BLaER1 (cell line): ENCODE data around the gene ARL5C.

ENCODE experiments used
- H3K27ac ChIP-seq: shearing (Covaris generic); formaldehyde crosslinking; 2 replicates; pipeline ENCODE4 v1.8.1; 2022
- H3K27me3 ChIP-seq: shearing (Covaris generic); formaldehyde crosslinking; 2 replicates; pipeline ENCODE4 v1.8.1; 2022
- H3K36me3 ChIP-seq: shearing (Covaris generic); formaldehyde crosslinking; 2 replicates; pipeline ENCODE4 v1.8.1; 2022
- H3K4me1 ChIP-seq: shearing (Covaris generic); formaldehyde crosslinking; 2 replicates; pipeline ENCODE4 v1.8.1; 2022
- H3K4me2 ChIP-seq: shearing (Covaris generic); formaldehyde crosslinking; 2 replicates; pipeline ENCODE4 v1.8.1; 2022
- H3K4me3 ChIP-seq: shearing (Covaris generic); formaldehyde crosslinking; 2 replicates; pipeline ENCODE4 v1.8.1; 2022
- H3K9ac ChIP-seq: shearing (Covaris generic); formaldehyde crosslinking; 2 replicates; pipeline ENCODE4 v1.8.1; 2022
- H3K9me3 ChIP-seq: shearing (Covaris generic); formaldehyde crosslinking; 2 replicates; pipeline ENCODE4 v1.8.1; 2022
- H4K20me1 ChIP-seq: shearing (Covaris generic); formaldehyde crosslinking; 2 replicates; pipeline ENCODE4 v1.8.1; 2022
- Cebpa-rat ChIP-seq: shearing (Covaris generic); IDR thresholded peaks from 2 replicates; pipeline ENCODE4 v1.8.1; 2022

ARL5C gene

GRCh38 chr17:39204245-39204644 is 38.3 kb upstream of the ARL5C start:
- Histone ChIP-seq H3K27me3 (no peaks in the 10 kb centered on the region), H3K36me3 (peaks cover 54% of the 10 kb centered on the region), H3K4me3 (no peak overlapping the region), H3K27ac (no peak overlapping the region), H3K4me1 (peaks cover 71% of the 10 kb centered on the region), H3K9me3 (no peaks in the 10 kb centered on the region), H3K9ac (peak overlapping the region; percentile 38; the same call in 1 of the 2 replicates), H4K20me1 (peaks cover 50% of the 10 kb centered on the region), H3K4me2 (no peak overlapping the region)
- no peak for TF ChIP-seq Cebpa-rat

- Histone ChIP-seq H3K9ac (peak overlapping the region; percentile 99), H3K9me3 (no peaks in the 10 kb centered on the region), H3K27ac (peak overlapping the region; percentile 100), H3K36me3 (peaks cover 50% of the 10 kb centered on the region), H3K27me3 (no peaks in the 10 kb centered on the region), H3K4me3 (peak overlapping the region; percentile 94), H3K4me1 (peaks cover 60% of the 10 kb centered on the region), H4K20me1 (peaks cover 48% of the 10 kb centered on the region), H3K4me2 (peak overlapping the region; percentile 98)
- TF ChIP-seq Cebpa-rat: no peak
Observed at GRCh38 chr17:39200957-39201510, 35.1 kb upstream of the ARL5C start.

GRCh38 chr17:39200070-39200879 is 34.3 kb upstream of the ARL5C start, which contains the start of gene RPL19:
RPL19 (plus strand) TSS chr17:39200283; CDS start chr17:39200345, 62 bp downstream.
- H4K20me1 ChIP-seq: peaks cover 56% of the 10 kb centered on the region
- H3K27ac ChIP-seq: peak within 1 kb of the TSS; percentile 100
- H3K4me1 ChIP-seq: peaks cover 67% of the 10 kb centered on the region
- peak within 1 kb of the TSS; percentile 94 for H3K4me3 ChIP-seq
- TF ChIP-seq Cebpa-rat: no peak
- no peaks in the 10 kb centered on the region for H3K9me3 ChIP-seq
- peak within 1 kb of the TSS; percentile 98 for H3K4me2 ChIP-seq
- no peaks in the 10 kb centered on the region for H3K27me3 ChIP-seq
- H3K36me3 ChIP-seq: peaks cover 44% of the 10 kb centered on the region
- peak within 1 kb of the TSS; percentile 99 for H3K9ac ChIP-seq

DNA sequence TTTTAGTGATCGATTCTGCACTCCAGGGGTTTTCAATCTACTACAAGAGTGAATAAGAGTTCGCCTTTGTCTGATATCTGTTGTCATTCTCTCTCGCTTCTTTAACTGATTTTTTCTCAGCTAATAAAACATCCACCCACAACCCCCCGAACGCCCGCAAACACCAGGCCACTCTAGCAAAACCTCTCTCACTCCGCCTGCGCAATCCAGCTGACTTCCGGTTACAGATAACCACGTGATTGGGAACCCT is 33.8 kb upstream of the ARL5C start:
- peaks cover 72% of the 10 kb centered on the region for H3K4me1 ChIP-seq
- H3K36me3 ChIP-seq: peaks cover 44% of the 10 kb centered on the region
- peaks cover 56% of the 10 kb centered on the region for H4K20me1 ChIP-seq
- peak overlapping the region; percentile 98 for H3K4me2 ChIP-seq
- TF ChIP-seq Cebpa-rat: peak; percentile 66
- H3K9me3 ChIP-seq: no peaks in the 10 kb centered on the region
- H3K9ac ChIP-seq: peak overlapping the region; percentile 99
- peak overlapping the region; percentile 94 for H3K4me3 ChIP-seq
- peak overlapping the region; percentile 100 for H3K27ac ChIP-seq
- no peaks in the 10 kb centered on the region for H3K27me3 ChIP-seq

- Histone ChIP-seq H3K9ac (peak overlapping the region; percentile 86), H4K20me1 (peaks cover 56% of the 10 kb centered on the region), H3K4me3 (peak overlapping the region; percentile 87), H3K27ac (peak overlapping the region; percentile 80), H3K4me1 (peaks cover 76% of the 10 kb centered on the region), H3K36me3 (peaks cover 41% of the 10 kb centered on the region), H3K4me2 (peak overlapping the region; percentile 98), H3K27me3 (no peaks in the 10 kb centered on the region), H3K9me3 (no peaks in the 10 kb centered on the region)
- TF ChIP-seq Cebpa-rat: no peak
Observed at GRCh38 chr17:39198186-39198566, 32.2 kb upstream of the ARL5C start.

- Histone ChIP-seq H3K36me3 (peaks cover 41% of the 10 kb centered on the region), H4K20me1 (peaks cover 55% of the 10 kb centered on the region), H3K9ac (peak within 1 kb of the TSS; percentile 86), H3K9me3 (no peaks in the 10 kb centered on the region), H3K4me1 (peaks cover 72% of the 10 kb centered on the region), H3K27ac (peak within 1 kb of the TSS; percentile 80), H3K4me3 (peak within 1 kb of the TSS; percentile 87), H3K27me3 (no peaks in the 10 kb centered on the region), H3K4me2 (peak within 1 kb of the TSS; percentile 98)
- no peak for TF ChIP-seq Cebpa-rat
Observed at GRCh38 chr17:39197380-39198185, 31.6 kb upstream of the ARL5C start, which contains the start of gene CACNB1. CACNB1 (minus strand) TSS chr17:39197669; CDS start chr17:39197495, 174 bp downstream.

- TF ChIP-seq Cebpa-rat: no peak
- H3K36me3 ChIP-seq: peaks cover 41% of the 10 kb centered on the region
- peak overlapping the region; percentile 86 for H3K9ac ChIP-seq
- peaks cover 64% of the 10 kb centered on the region for H3K4me1 ChIP-seq
- peak overlapping the region; percentile 87 for H3K4me3 ChIP-seq
- no peaks in the 10 kb centered on the region for H3K9me3 ChIP-seq
- H3K4me2 ChIP-seq: peak overlapping the region; percentile 98
- no peaks in the 10 kb centered on the region for H3K27me3 ChIP-seq
- peak overlapping the region; percentile 80 for H3K27ac ChIP-seq
- peaks cover 55% of the 10 kb centered on the region for H4K20me1 ChIP-seq
Observed at GRCh38 chr17:39196808-39197291, 30.9 kb upstream of the ARL5C start.

DNA sequence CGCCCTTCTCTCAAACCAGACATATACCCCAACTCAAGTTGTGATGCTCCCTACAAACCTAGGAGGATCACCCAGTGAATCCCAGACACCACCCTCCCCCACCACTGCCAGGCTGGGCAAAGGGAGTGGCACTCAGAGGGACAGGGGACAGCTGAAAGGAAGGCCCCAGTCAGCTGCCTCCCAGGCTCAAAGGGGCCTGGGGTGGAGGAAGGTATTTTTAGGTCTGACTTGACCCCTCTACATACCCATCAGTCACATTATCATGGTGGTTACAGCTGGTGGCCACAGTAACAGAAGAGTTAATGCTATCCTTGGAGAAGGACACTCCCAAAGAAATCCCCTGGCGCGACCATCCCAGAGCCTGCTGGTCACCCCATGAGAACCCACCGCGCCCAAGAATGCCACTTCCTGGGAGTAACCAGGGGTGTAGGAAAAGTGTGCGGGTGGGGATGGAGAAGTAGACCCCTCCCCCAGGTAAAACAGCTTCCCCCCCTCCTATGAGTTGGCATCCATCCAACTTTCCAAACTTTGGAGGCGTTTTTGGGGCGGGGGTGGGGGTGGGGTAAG is 30.4 kb upstream of the ARL5C start:
- Histone ChIP-seq H3K4me1 (peaks cover 59% of the 10 kb centered on the region), H3K9me3 (no peaks in the 10 kb centered on the region), H3K4me2 (peak overlapping the region; percentile 98), H3K9ac (peak overlapping the region; percentile 52; the same call in 1 of the 2 replicates), H3K36me3 (peaks cover 41% of the 10 kb centered on the region), H3K27me3 (no peaks in the 10 kb centered on the region), H3K4me3 (peak overlapping the region; percentile 87), H3K27ac (peak overlapping the region; percentile 55; the same call in 1 of the 2 replicates), H4K20me1 (peaks cover 55% of the 10 kb centered on the region)
- TF ChIP-seq Cebpa-rat: no peak

GRCh38 chr17:39195568-39196160 is 29.7 kb upstream of the ARL5C start:
- peak overlapping the region; percentile 55 for H3K27ac ChIP-seq
- peaks cover 55% of the 10 kb centered on the region for H3K4me1 ChIP-seq
- H3K36me3 ChIP-seq: peaks cover 43% of the 10 kb centered on the region
- H4K20me1 ChIP-seq: peaks cover 51% of the 10 kb centered on the region
- H3K27me3 ChIP-seq: no peaks in the 10 kb centered on the region
- peak overlapping the region; percentile 98 for H3K4me2 ChIP-seq
- H3K9ac ChIP-seq: peak overlapping the region; percentile 52
- peak overlapping the region; percentile 87 for H3K4me3 ChIP-seq
- no peaks in the 10 kb centered on the region for H3K9me3 ChIP-seq
- no peak for TF ChIP-seq Cebpa-rat
